Psoas muscle (tissue), 8 donors: ENCODE results near the gene LOXL1. TPM values are rescaled to one million over a fixed set of nuclear protein-coding genes. Genes with fewer than 3 reads are reported as not detected.
"Not testable (repeated sequence)": the region's sequence is repeated elsewhere in the genome, so short reads cannot be mapped to it uniquely, and the experiment has no call there.

Experiments used
- ATAC-seq, 4 donors: fragments of 200-7000 bp; cut with Tn5 transposase; one replicate each; pipeline ENCODE4 v1.9.1; 2020; ENCODE audit warnings: moderate library complexity in 3 of 4, mild to moderate bottlenecking in 2 of 4
- DNase-seq, 2 donors: peaks; one replicate each; pipeline ENCODE4 v3.0.0-alpha.2; 2020
- H3K27ac ChIP-seq: fragments of 200-600 bp; one replicate; pipeline ENCODE4 v1.8.0; 2022
- H3K27me3 ChIP-seq, 3 donors: fragments of 200-600 bp in 1 of 3; one replicate each; pipeline versions ENCODE4 v1.6.1 to v1.8.0; 2013 to 2022; ENCODE audit warnings: low read length in 2 of 3, mild to moderate bottlenecking in 2 of 3, moderate library complexity in 1 of 3; ENCODE audit not compliant: insufficient read depth in 3 of 3
- H3K36me3 ChIP-seq, 2 donors: fragments of 200-600 bp in 1 of 2; one replicate each; pipeline versions ENCODE4 v1.6.1 to v1.8.0; 2013 to 2022; ENCODE audit warnings: low read depth in 1 of 2, mild to moderate bottlenecking in 1 of 2, moderate library complexity in 1 of 2; ENCODE audit not compliant: insufficient read depth in 1 of 2
- H3K4me1 ChIP-seq: fragments of 200-600 bp; one replicate; pipeline ENCODE4 v1.8.0; 2022
- H3K4me3 ChIP-seq: fragments of 200-600 bp; one replicate; pipeline ENCODE4 v1.8.0; 2022; ENCODE audit warnings: mild to moderate bottlenecking
- H3K9me3 ChIP-seq: fragments of 200-600 bp; one replicate; pipeline ENCODE4 v1.8.0; 2022
- CTCF ChIP-seq: fragments of 200-600 bp; IDR thresholded peaks from one replicate; pipeline ENCODE4 v1.8.0; 2022; ENCODE audit warnings: antibody characterized with exemption
- WGBS, 3 donors: extraction: QIAGEN DNeasy Blood & Tissue Kit; methylation state at CpG; one replicate each; pipeline versions ENCODE4 v1.1.6 to v1.1.7; 2013; 5-methylcytosine and 5-hydroxymethylcytosine counted together
- intact Hi-C, 2 donors: fragments of 100-400 bp; cut with DNase I; formaldehyde crosslinking; loops; one replicate each; pipeline versions ENCODE4 v1.11.0 to v1.14.2; 2022
- polyA plus RNA-seq, 3 donors: library from polyadenylated mRNA; stranded (reverse); fragments of 200-250 nt; gene quantifications; one replicate each; pipeline ENCODE4 v1.2.3, GENCODE V29; 2013
- total RNA-seq, 4 donors: library from RNA; stranded (reverse); fragmentation: NEBNext Ultra II Directional in 2 of 4; extraction: Animal tissue kit (Norgen Biotek cat#: 25700) in 2 of 4; gene quantifications; one replicate each; pipeline versions ENCODE4 v1.2.1 to v1.2.4, GENCODE V29; 2021 to 2023
- donor health status: healthy with polysubstance abuse.
- donor health status: DM: no; HTN: no; CAD: no; lungs with moderate emphysema.
- donor health status: Bipolar disorder and iron deficiency.
- donor health status: healthy.
- donor health status: DM: yes; HTN: yes; CAD: no.
- donor health status: DM: no; HTN: no; CAD: no.
- donor health status: DM: no; HTN: no; CAD: no.
- donor health status: DM: yes; HTN: yes; CAD: no.

Gene LOXL1
- total and polyA plus RNA-seq, 7 donors, result 1.6 to 8.7 (median 5.1) TPM

GRCh38 chr15:73957785-73958184, 31.5 kb downstream of the LOXL1 start:
- no peak overlapping the region for H3K27ac ChIP-seq
- no peak overlapping the region for H3K4me3 ChIP-seq
- DNase-seq (no peak), ATAC-seq (no peak)
- no peaks in the 10 kb centered on the region for H3K9me3 ChIP-seq
- peaks cover 0 to 6% (median 0%) of the 10 kb centered on the region in 3 donors for H3K27me3 ChIP-seq
- intact Hi-C loops, result no loop called here
- no peaks in the 10 kb centered on the region for H3K36me3 ChIP-seq
- TF ChIP-seq CTCF, result no peak
- H3K4me1 ChIP-seq, result no peaks in the 10 kb centered on the region
- 80 to 85% (median 83%) methylated on average over 2 of the region's 2 CpGs for WGBS, 3 donors

GRCh38 chr15:73959012-73959581, 32.8 kb downstream of the LOXL1 start:
- H3K27me3 ChIP-seq, result peaks cover 0 to 6% (median 0%) of the 10 kb centered on the region in 3 donors
- no peak for DNase-seq
- TF ChIP-seq CTCF, result no peak
- H3K27ac ChIP-seq, result no peak overlapping the region
- intact Hi-C loops, result no loop called here
- no peak overlapping the region for H3K4me3 ChIP-seq
- H3K36me3 ChIP-seq, result no peaks in the 10 kb centered on the region
- H3K4me1 ChIP-seq, result no peaks in the 10 kb centered on the region
- no peak for ATAC-seq
- H3K9me3 ChIP-seq, result no peaks in the 10 kb centered on the region
- 17 to 39% (median 21%) methylated on average over 8 of the region's 8 CpGs for WGBS, 3 donors

- Histone ChIP-seq H3K36me3 (no peaks in the 10 kb centered on the region), H3K4me1 (no peaks in the 10 kb centered on the region), H3K27ac (no peak overlapping the region), H3K27me3 (peaks cover 0 to 6% (median 0%) of the 10 kb centered on the region in 3 donors), H3K4me3 (no peak overlapping the region), H3K9me3 (no peaks in the 10 kb centered on the region)
- intact Hi-C loops, result no loop called here
- DNase-seq (no peak), ATAC-seq (no peak)
- WGBS, 3 donors, result 50 to 59% (median 53%) methylated on average over 6 of the region's 6 CpGs
- no peak for TF ChIP-seq CTCF
Observed at GRCh38 chr15:73959801-73960200, 33.5 kb downstream of the LOXL1 start.

GRCh38 chr15:73960472-73961070, 34.3 kb downstream of the LOXL1 start:
- H3K4me3 ChIP-seq, DNase-seq, ATAC-seq, H3K9me3 ChIP-seq, intact Hi-C loops, H3K4me1 ChIP-seq, H3K27me3 ChIP-seq, H3K27ac ChIP-seq, H3K36me3 ChIP-seq: not testable (repeated sequence)
- WGBS, 3 donors, result 91 to 93% (median 91%) methylated on average over 7 of the region's 7 CpGs

- DNase-seq (no peak), ATAC-seq (no peak)
Observed at GRCh38 chr15:73962433-73962832, 36.2 kb downstream of the LOXL1 start.

More at GRCh38 chr15:73962433-73962832, 36.2 kb downstream of the LOXL1 start:
- intact Hi-C loops, result no loop called here
- Histone ChIP-seq H3K27me3 (no peaks in the 10 kb centered on the region), H3K36me3 (no peaks in the 10 kb centered on the region), H3K4me3 (no peak overlapping the region), H3K4me1 (no peaks in the 10 kb centered on the region), H3K9me3 (no peaks in the 10 kb centered on the region), H3K27ac (no peak overlapping the region)
- 70 to 73% (median 72%) methylated on average over 5 of the region's 5 CpGs for WGBS, 3 donors
- TF ChIP-seq CTCF, result no peak
